GM18951 (cell line): ENCODE measurements around the gene TUBAL3.

Experiments
- POLR2A ChIP-seq: IDR thresholded peaks from 4 replicates; pipeline ENCODE4 v1.6.1; 2011; ENCODE audit warnings: mild to moderate bottlenecking; ENCODE audit not compliant: insufficient read length, insufficient read depth; ENCODE audit errors: extremely low read depth
- in situ Hi-C: fragments of 300-500 bp; cut with MboI; formaldehyde crosslinking; loops from one replicate; pipeline ENCODE4 v1.12.0; 2022; ENCODE audit warnings: low sequenced_read_pairs, mixed read lengths, inconsistent platforms; ENCODE audit not compliant: unreplicated experiment

The TUBAL3 gene

DNA sequence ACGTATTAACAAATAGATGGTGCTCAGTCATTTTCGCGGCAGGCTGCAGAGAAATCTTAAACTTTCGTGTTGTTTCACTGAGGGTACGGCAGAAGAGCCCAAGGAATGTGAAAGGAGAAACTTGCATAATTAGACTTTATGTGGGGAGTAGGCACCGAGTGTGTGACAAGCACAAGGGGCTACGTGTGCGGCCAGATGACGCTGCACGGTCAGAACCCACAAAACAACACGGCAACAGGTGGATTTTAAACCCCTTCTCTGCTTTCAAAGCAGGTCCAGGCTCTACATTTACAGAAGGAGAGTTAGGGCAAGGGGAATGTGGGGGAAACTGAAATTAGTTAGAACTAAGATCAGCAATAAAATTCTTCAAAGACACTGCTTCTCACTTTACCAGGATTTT, 40.3 kb downstream of the TUBAL3 start:
- in situ Hi-C loops = no loop called here
- no peak for TF ChIP-seq POLR2A

GRCh38 chr10:5362873-5363272, 41.8 kb downstream of the TUBAL3 start:
- no peak for TF ChIP-seq POLR2A

GRCh38 chr10:5361966-5362365, 42.7 kb downstream of the TUBAL3 start:
- in situ Hi-C loops = no loop called here
- no peak for TF ChIP-seq POLR2A

More at GRCh38 chr10:5362873-5363272, 41.8 kb downstream of the TUBAL3 start:
- in situ Hi-C loops = no loop called here

- in situ Hi-C loops = no loop called here
- no peak for TF ChIP-seq POLR2A
Measured at GRCh38 chr10:5360318-5360915, 44.2 kb downstream of the TUBAL3 start.

- in situ Hi-C loops = no loop called here
- no peak for TF ChIP-seq POLR2A
Measured at GRCh38 chr10:5356302-5356763, 48.3 kb downstream of the TUBAL3 start.

GRCh38 chr10:5355594-5356301, 48.9 kb downstream of the TUBAL3 start:
- TF ChIP-seq POLR2A = no peak
- in situ Hi-C loops = no loop called here

GRCh38 chr10:5354068-5354467, 50.6 kb downstream of the TUBAL3 start:
- no peak for TF ChIP-seq POLR2A
- in situ Hi-C loops = no loop called here

DNA sequence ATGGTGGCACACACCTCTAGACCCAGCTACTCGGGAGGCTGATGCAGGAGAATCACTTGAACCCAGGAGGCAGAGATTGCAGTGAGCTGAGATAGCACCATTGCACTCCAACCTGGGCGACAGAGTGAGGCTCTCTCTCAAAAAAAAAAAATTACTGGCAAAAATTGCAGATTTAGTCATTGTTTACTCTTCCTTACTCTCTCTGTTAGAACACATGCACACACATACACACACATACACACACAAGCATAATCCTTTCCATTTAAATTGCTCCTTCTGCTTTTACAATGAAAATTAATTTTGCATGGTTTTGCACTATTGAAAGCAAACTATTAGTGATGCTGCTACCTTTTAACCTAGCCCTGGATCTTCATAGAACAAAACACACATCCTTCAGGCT, 55.3 kb downstream of the TUBAL3 start:
- TF ChIP-seq POLR2A = no peak
- in situ Hi-C loops = no loop called here

DNA sequence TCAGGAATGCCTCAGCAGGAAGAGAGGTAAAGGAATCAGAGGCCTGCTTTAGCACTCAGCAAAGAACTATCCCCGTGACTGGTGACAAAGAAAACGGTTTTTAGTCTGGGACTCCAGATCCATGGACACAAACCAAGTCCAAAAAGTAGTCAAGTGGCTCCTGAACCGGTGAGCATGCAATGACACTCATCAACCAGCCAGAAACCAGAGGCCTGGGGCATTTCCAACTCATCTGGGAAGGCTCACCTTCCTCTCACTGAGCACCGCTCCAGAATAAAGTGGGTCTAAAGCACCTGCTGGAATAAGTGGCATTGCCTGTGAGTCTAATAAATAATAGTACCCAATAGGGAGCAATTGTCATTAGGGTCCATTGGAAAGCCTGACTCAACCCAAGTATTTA, 57.7 kb downstream of the TUBAL3 start:
- no peak for TF ChIP-seq POLR2A
- in situ Hi-C loops = no loop called here

GRCh38 chr10:5344746-5345145, 59.9 kb downstream of the TUBAL3 start:
- TF ChIP-seq POLR2A = no peak
- in situ Hi-C loops = no loop called here

DNA sequence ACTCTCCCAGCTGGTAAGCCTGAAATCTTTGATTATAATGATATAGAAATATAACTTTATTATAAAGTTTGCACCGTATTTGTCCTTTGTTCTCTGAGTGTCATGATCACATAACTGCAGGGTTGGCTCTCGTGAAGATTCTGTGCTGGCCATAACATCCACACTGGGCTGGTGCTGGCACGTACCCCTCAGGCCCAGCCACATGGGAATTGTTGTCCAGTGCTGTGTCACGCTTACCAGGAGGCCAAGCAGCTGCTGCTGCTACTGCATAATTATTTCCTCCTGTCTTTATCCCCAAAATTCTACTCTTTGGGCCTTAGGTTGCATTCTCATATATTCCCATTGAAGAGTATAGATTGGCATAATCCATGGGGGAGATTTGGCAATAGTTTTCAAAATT, 60.6 kb downstream of the TUBAL3 start:
- in situ Hi-C loops = no loop called here
- TF ChIP-seq POLR2A = no peak

- TF ChIP-seq POLR2A = no peak
- in situ Hi-C loops = no loop called here
Measured at GRCh38 chr10:5343561-5343960, 61.1 kb downstream of the TUBAL3 start.
